OCI-LY3 (cell line): ENCODE measurements around the gene SLC27A4.

Experiments
- CTCF ChIP-seq: fragments of 200-600, 300-600 bp; sonication (generic); IDR thresholded peaks from 2 replicates; pipeline ENCODE4 v1.5.1; 2014; ENCODE audit warnings: antibody characterized with exemption, low read length, low read depth
- EZH2phosphoT487 ChIP-seq: fragments of 200-600 bp; shearing (Covaris generic); IDR thresholded peaks from 2 replicates; pipeline ENCODE4 v1.6.1; 2018; ENCODE audit warnings: antibody characterized with exemption, mixed run types, low read depth

GRCh38 chr9:128339761-128340690 lies at the start of gene SLC27A4:
- TF ChIP-seq CTCF, result no peak
- no peak for TF ChIP-seq EZH2phosphoT487
